HEK293 (cell line): Measurements from ENCODE around the gene KLHL6.

Experiments
- GFI1B ChIP-seq: fragments of 450-650 bp; formaldehyde crosslinking; IDR thresholded peaks from 2 replicates; pipeline ENCODE4 v1.5.1; 2016; ENCODE audit warnings: missing biosample characterization, missing genetic modification characterization
- GLIS1 ChIP-seq: fragments of 450-650 bp; formaldehyde crosslinking; IDR thresholded peaks from 2 replicates; pipeline ENCODE4 v1.5.1; 2016; ENCODE audit warnings: missing biosample characterization, missing genetic modification characterization
- SETDB1 ChIP-seq: IDR thresholded peaks from one replicate; pipeline ENCODE4 v1.6.1; 2017; ENCODE audit warnings: mild to moderate bottlenecking, low read length, moderate library complexity, mixed read lengths; ENCODE audit not compliant: insufficient read length
- YY2 ChIP-seq: fragments of 450-650 bp; formaldehyde crosslinking; IDR thresholded peaks from 2 replicates; pipeline ENCODE4 v1.5.1; 2016; ENCODE audit warnings: missing biosample characterization, missing genetic modification characterization
- ZFP41 ChIP-seq: fragments of 450-650 bp; formaldehyde crosslinking; IDR thresholded peaks from 2 replicates; pipeline ENCODE4 v1.5.1; 2016; ENCODE audit warnings: missing biosample characterization, missing genetic modification characterization, borderline replicate concordance
- ZNF274 ChIP-seq, 2 experiments: fragments of 200-500 bp in 1 of 2; fragments of 450-650 bp in 1 of 2; sonication (Bioruptor generic) in 1 of 2; formaldehyde crosslinking in 1 of 2; IDR thresholded peaks; 2 replicates each; pipeline versions ENCODE4 v1.5.1 to v1.6.1; 2014 to 2016; ENCODE audit warnings: borderline replicate concordance in 1 of 2, inconsistent platforms in 1 of 2, low read length in 1 of 2, missing biosample characterization in 1 of 2, missing genetic modification characterization in 1 of 2
- ZNF510 ChIP-seq: fragments of 450-650 bp; formaldehyde crosslinking; IDR thresholded peaks from 2 replicates; pipeline ENCODE4 v1.5.1; 2018; ENCODE audit warnings: mild to moderate bottlenecking, missing genetic modification characterization, missing biosample characterization; ENCODE audit not compliant: insufficient replicate concordance
- ZNF514 ChIP-seq: fragments of 450-650 bp; formaldehyde crosslinking; IDR thresholded peaks from 2 replicates; pipeline ENCODE4 v1.5.1; 2016; ENCODE audit warnings: missing biosample characterization, missing genetic modification characterization
- ZNF521 ChIP-seq: fragments of 450-650 bp; formaldehyde crosslinking; IDR thresholded peaks from 2 replicates; pipeline ENCODE4 v1.5.1; 2017; ENCODE audit warnings: missing biosample characterization, mild to moderate bottlenecking, missing genetic modification characterization
- TF ChIP-seq, protein P1 (sequence below): fragments of 450-650 bp; formaldehyde crosslinking; IDR thresholded peaks from 2 replicates; pipeline ENCODE4 v1.5.1; 2016; ENCODE audit warnings: missing biosample characterization, missing genetic modification characterization
- TF ChIP-seq, protein P2 (sequence below): fragments of 450-650 bp; formaldehyde crosslinking; IDR thresholded peaks from 2 replicates; pipeline ENCODE4 v1.5.1; 2016; ENCODE audit warnings: missing biosample characterization, missing genetic modification characterization
- TF ChIP-seq, protein P3 (sequence below): fragments of 450-650 bp; formaldehyde crosslinking; IDR thresholded peaks from 2 replicates; pipeline ENCODE4 v1.5.1; 2016; ENCODE audit warnings: missing biosample characterization, missing genetic modification characterization
- TF ChIP-seq, protein P4 (sequence below): fragments of 450-650 bp; formaldehyde crosslinking; optimal IDR thresholded peaks from 2 replicates; pipeline ENCODE3; 2016; ENCODE audit warnings: missing biosample characterization, mild to moderate bottlenecking, missing genetic modification characterization
- TF ChIP-seq, protein P5 (sequence below): fragments of 450-650 bp; formaldehyde crosslinking; IDR thresholded peaks from 2 replicates; pipeline ENCODE4 v1.5.1; 2016; ENCODE audit warnings: missing biosample characterization, missing genetic modification characterization

DNA sequence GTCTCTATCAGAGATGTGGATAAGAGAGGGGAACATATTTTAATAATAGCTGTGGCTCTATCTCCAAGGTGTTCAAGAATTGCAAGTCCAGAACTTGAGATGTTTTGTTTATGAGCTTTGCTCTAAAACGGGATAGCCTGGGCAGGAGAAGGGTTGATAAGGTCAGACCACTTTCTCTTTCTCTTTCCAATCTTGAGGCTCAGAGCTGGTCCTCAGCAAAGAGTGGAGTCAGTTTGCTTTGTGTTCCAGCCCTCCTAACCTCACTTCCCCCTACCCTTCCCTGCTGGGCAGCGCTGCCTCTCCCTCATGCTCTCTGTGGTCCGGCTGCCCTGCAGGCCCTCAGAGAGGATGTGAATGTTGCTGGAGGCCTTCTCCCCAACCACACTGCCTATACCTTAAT is 13.8 kb downstream of the KLHL6 start:
- TF ChIP-seq, protein P1, sequence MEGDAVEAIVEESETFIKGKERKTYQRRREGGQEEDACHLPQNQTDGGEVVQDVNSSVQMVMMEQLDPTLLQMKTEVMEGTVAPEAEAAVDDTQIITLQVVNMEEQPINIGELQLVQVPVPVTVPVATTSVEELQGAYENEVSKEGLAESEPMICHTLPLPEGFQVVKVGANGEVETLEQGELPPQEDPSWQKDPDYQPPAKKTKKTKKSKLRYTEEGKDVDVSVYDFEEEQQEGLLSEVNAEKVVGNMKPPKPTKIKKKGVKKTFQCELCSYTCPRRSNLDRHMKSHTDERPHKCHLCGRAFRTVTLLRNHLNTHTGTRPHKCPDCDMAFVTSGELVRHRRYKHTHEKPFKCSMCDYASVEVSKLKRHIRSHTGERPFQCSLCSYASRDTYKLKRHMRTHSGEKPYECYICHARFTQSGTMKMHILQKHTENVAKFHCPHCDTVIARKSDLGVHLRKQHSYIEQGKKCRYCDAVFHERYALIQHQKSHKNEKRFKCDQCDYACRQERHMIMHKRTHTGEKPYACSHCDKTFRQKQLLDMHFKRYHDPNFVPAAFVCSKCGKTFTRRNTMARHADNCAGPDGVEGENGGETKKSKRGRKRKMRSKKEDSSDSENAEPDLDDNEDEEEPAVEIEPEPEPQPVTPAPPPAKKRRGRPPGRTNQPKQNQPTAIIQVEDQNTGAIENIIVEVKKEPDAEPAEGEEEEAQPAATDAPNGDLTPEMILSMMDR: no peak
- no peak for TF ChIP-seq ZNF510 (tag by site-specific recombination)
- TF ChIP-seq YY2 (tag by site-specific recombination): no peak
- TF ChIP-seq, protein P2, sequence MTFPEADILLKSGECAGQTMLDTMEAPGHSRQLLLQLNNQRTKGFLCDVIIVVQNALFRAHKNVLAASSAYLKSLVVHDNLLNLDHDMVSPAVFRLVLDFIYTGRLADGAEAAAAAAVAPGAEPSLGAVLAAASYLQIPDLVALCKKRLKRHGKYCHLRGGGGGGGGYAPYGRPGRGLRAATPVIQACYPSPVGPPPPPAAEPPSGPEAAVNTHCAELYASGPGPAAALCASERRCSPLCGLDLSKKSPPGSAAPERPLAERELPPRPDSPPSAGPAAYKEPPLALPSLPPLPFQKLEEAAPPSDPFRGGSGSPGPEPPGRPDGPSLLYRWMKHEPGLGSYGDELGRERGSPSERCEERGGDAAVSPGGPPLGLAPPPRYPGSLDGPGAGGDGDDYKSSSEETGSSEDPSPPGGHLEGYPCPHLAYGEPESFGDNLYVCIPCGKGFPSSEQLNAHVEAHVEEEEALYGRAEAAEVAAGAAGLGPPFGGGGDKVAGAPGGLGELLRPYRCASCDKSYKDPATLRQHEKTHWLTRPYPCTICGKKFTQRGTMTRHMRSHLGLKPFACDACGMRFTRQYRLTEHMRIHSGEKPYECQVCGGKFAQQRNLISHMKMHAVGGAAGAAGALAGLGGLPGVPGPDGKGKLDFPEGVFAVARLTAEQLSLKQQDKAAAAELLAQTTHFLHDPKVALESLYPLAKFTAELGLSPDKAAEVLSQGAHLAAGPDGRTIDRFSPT (tag by site-specific recombination): no peak
- no peak for TF ChIP-seq GLIS1 (tag by site-specific recombination)
- no peak for TF ChIP-seq ZFP41 (tag by site-specific recombination)
- no peak for TF ChIP-seq ZNF521
- TF ChIP-seq ZNF274 (IDR thresholded peaks at IDR 0.05; ENCODE audit: low read length): no peak
- TF ChIP-seq ZNF274 (tag by site-specific recombination; IDR thresholded peaks at IDR 0.05; ENCODE audit: borderline replicate concordance): no peak
- TF ChIP-seq, protein P3, sequence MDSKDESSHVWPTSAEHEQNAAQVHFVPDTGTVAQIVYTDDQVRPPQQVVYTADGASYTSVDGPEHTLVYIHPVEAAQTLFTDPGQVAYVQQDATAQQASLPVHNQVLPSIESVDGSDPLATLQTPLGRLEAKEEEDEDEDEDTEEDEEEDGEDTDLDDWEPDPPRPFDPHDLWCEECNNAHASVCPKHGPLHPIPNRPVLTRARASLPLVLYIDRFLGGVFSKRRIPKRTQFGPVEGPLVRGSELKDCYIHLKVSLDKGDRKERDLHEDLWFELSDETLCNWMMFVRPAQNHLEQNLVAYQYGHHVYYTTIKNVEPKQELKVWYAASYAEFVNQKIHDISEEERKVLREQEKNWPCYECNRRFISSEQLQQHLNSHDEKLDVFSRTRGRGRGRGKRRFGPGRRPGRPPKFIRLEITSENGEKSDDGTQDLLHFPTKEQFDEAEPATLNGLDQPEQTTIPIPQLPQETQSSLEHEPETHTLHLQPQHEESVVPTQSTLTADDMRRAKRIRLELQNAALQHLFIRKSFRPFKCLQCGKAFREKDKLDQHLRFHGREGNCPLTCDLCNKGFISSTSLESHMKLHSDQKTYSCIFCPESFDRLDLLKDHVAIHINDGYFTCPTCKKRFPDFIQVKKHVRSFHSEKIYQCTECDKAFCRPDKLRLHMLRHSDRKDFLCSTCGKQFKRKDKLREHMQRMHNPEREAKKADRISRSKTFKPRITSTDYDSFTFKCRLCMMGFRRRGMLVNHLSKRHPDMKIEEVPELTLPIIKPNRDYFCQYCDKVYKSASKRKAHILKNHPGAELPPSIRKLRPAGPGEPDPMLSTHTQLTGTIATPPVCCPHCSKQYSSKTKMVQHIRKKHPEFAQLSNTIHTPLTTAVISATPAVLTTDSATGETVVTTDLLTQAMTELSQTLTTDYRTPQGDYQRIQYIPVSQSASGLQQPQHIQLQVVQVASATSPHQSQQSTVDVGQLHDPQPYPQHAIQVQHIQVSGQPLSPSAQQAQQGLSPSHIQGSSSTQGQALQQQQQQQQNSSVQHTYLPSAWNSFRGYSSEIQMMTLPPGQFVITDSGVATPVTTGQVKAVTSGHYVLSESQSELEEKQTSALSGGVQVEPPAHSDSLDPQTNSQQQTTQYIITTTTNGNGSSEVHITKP (tag by site-specific recombination): no peak
- TF ChIP-seq ZNF514 (tag by site-specific recombination): no peak
- TF ChIP-seq GFI1B: no peak
- no peak for TF ChIP-seq SETDB1
- TF ChIP-seq, protein P4, sequence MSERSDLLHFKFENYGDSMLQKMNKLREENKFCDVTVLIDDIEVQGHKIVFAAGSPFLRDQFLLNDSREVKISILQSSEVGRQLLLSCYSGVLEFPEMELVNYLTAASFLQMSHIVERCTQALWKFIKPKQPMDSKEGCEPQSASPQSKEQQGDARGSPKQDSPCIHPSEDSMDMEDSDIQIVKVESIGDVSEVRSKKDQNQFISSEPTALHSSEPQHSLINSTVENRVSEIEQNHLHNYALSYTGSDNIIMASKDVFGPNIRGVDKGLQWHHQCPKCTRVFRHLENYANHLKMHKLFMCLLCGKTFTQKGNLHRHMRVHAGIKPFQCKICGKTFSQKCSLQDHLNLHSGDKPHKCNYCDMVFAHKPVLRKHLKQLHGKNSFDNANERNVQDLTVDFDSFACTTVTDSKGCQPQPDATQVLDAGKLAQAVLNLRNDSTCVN (tag by site-specific recombination): no peak
- TF ChIP-seq, protein P5, sequence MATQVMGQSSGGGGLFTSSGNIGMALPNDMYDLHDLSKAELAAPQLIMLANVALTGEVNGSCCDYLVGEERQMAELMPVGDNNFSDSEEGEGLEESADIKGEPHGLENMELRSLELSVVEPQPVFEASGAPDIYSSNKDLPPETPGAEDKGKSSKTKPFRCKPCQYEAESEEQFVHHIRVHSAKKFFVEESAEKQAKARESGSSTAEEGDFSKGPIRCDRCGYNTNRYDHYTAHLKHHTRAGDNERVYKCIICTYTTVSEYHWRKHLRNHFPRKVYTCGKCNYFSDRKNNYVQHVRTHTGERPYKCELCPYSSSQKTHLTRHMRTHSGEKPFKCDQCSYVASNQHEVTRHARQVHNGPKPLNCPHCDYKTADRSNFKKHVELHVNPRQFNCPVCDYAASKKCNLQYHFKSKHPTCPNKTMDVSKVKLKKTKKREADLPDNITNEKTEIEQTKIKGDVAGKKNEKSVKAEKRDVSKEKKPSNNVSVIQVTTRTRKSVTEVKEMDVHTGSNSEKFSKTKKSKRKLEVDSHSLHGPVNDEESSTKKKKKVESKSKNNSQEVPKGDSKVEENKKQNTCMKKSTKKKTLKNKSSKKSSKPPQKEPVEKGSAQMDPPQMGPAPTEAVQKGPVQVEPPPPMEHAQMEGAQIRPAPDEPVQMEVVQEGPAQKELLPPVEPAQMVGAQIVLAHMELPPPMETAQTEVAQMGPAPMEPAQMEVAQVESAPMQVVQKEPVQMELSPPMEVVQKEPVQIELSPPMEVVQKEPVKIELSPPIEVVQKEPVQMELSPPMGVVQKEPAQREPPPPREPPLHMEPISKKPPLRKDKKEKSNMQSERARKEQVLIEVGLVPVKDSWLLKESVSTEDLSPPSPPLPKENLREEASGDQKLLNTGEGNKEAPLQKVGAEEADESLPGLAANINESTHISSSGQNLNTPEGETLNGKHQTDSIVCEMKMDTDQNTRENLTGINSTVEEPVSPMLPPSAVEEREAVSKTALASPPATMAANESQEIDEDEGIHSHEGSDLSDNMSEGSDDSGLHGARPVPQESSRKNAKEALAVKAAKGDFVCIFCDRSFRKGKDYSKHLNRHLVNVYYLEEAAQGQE (tag by site-specific recombination): no peak
